ENCODE data around the gene CPEB4. TPM values are rescaled to one million over a fixed set of nuclear protein-coding genes. Genes with fewer than 3 reads are reported as not detected.

CPEB4 gene
- total RNA-seq, 1 experiment from 2014 or later: 27.7 TPM

DNA sequence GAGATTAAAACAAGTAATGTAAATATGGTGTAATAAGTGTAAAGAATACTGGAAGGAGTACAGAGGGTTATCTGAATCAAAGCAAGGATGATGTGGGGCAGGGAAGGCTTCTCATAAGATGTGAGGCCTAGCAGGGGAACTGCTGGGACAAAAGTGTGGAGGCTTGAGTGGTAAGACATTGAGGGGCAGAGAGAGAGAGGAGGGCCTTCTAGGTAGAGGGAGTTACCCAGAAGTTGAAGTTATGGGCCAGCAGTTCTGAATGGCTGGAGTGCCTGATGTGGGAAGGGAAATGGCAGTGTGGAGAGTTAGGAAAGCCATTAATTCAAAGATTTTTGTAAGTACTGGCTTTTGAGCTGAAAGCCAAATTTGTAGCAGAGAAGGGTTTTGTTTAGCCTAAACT is 36.8 kb downstream of the CPEB4 start:
- in situ Hi-C loops (cut with HindIII; ENCODE audit: low pct_unique_long_range_greater_than_20kb, low sequenced_read_pairs): no loop called here
- TF ChIP-seq SIN3A (IDR thresholded peaks at IDR 0.05; ENCODE audit: borderline replicate concordance, insufficient read depth, low read depth, low read length): no peak
- TF ChIP-seq, protein P1, sequence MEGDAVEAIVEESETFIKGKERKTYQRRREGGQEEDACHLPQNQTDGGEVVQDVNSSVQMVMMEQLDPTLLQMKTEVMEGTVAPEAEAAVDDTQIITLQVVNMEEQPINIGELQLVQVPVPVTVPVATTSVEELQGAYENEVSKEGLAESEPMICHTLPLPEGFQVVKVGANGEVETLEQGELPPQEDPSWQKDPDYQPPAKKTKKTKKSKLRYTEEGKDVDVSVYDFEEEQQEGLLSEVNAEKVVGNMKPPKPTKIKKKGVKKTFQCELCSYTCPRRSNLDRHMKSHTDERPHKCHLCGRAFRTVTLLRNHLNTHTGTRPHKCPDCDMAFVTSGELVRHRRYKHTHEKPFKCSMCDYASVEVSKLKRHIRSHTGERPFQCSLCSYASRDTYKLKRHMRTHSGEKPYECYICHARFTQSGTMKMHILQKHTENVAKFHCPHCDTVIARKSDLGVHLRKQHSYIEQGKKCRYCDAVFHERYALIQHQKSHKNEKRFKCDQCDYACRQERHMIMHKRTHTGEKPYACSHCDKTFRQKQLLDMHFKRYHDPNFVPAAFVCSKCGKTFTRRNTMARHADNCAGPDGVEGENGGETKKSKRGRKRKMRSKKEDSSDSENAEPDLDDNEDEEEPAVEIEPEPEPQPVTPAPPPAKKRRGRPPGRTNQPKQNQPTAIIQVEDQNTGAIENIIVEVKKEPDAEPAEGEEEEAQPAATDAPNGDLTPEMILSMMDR (IDR thresholded peaks at IDR 0.05): no peak
- no peak for TF ChIP-seq POLR2AphosphoS5 (IDR thresholded peaks at IDR 0.05; ENCODE audit: low read depth, low read length)
- no peak for TF ChIP-seq TCF7L2 (IDR thresholded peaks at IDR 0.05; ENCODE audit: low read depth, low read length)
- no peak for TF ChIP-seq REST (IDR thresholded peaks at IDR 0.05; ENCODE audit: insufficient read depth in 1 of 2, low read depth in 2 of 2, low read length in 1 of 2)
- no peak overlapping the region for H3K4me3 ChIP-seq (ENCODE audit: low read depth in 2 of 2, low read length in 2 of 2)
- H3K27ac ChIP-seq (ENCODE audit: low read length): no peak overlapping the region
- peaks cover 2% of the 10 kb centered on the region; the same call in 1 of the 2 replicates for H3K4me1 ChIP-seq (ENCODE audit: control insufficient read depth, insufficient read depth, low read length)
- no peaks in the 10 kb centered on the region for H3K9me3 ChIP-seq (ENCODE audit: control insufficient read depth, insufficient read depth, low read depth, low read length)
- ChIA-PET CTCF (no interaction called here), POLR2A (no interaction called here)
- DNase-seq (ENCODE audit: low read depth, low spot score) (no peak), ATAC-seq (no peak)
- BruUV-seq (replicated peaks): no TSS peak
- no peaks in the 10 kb centered on the region for H3K36me3 ChIP-seq (ENCODE audit: control insufficient read depth, insufficient read depth, low read length)
- H3K27me3 ChIP-seq (ENCODE audit: control insufficient read depth, insufficient read depth, low read length): no peaks in the 10 kb centered on the region
- intact Hi-C loops (cut with micrococcal nuclease; ENCODE audit: unreplicated experiment): no loop called here

DNA sequence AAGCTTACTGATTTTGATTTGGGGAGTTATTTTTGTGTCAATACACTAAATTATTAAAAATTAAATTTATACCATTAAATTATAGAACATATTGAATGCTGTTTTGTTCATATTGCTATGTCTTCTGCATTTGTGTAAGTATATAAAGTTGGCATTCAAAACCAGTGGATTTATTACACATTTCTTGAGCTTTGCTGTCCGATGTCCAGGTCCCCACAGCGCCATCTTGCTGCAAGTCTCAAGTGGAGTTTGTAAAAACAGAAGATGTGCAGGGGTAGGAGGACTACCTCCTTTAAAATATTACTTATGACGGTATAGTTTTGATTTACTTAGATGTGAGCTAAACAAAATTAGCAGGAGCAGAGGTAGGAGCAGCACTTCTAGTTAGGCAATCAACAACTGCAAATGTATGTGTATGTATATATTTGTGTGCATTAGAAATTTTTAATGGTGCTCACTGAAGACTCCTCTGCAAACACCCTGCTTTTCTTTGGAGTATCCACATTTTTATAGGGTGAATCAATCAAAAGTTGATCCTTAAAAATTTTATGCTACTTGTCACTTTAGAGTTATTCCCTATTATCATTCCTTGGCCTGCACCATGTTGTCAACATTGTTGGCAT is 37.4 kb downstream of the CPEB4 start:
- no peaks in the 10 kb centered on the region for H3K4me1 ChIP-seq (ENCODE audit: control insufficient read depth, insufficient read depth, low read length)
- no peak for DNase-seq (ENCODE audit: low read depth, low spot score)
- in situ Hi-C loops (cut with HindIII; ENCODE audit: low pct_unique_long_range_greater_than_20kb, low sequenced_read_pairs): no loop called here
- no peaks in the 10 kb centered on the region for H3K27me3 ChIP-seq (ENCODE audit: control insufficient read depth, insufficient read depth, low read length)
- BruUV-seq (replicated peaks): no TSS peak
- intact Hi-C loops (cut with micrococcal nuclease; ENCODE audit: unreplicated experiment): no loop called here
- ATAC-seq: no peak
- no peak overlapping the region for H3K27ac ChIP-seq (ENCODE audit: low read length)
- TF ChIP-seq POLR2AphosphoS5 (IDR thresholded peaks at IDR 0.05; ENCODE audit: low read depth, low read length) (no peak), TCF7L2 (IDR thresholded peaks at IDR 0.05; ENCODE audit: low read depth, low read length) (no peak), SIN3A (IDR thresholded peaks at IDR 0.05; ENCODE audit: borderline replicate concordance, insufficient read depth, low read depth, low read length) (no peak), REST (IDR thresholded peaks at IDR 0.05; ENCODE audit: insufficient read depth in 1 of 2, low read depth in 2 of 2, low read length in 1 of 2) (no peak)
- TF ChIP-seq, protein P1 (IDR thresholded peaks at IDR 0.05): peak; percentile 65
- H3K9me3 ChIP-seq (ENCODE audit: control insufficient read depth, insufficient read depth, low read depth, low read length): no peaks in the 10 kb centered on the region
- H3K4me3 ChIP-seq (ENCODE audit: low read depth in 2 of 2, low read length in 2 of 2): no peak overlapping the region
- ChIA-PET CTCF (no interaction called here), POLR2A (interaction anchor here (0.6 kb wide), 1 partner anchor 38 kb away, joined by 6 read pairs; no protein-coding TSS in a partner anchor)
- H3K36me3 ChIP-seq (ENCODE audit: control insufficient read depth, insufficient read depth, low read length): no peaks in the 10 kb centered on the region

Data from Panc1 (cell line).